ENCODE measurements around the gene TDRD10. TPM values are rescaled to one million over a fixed set of nuclear protein-coding genes. Genes with fewer than 3 reads are reported as not detected.

Gene TDRD10
- polyA plus RNA-seq, 2 of the 4 experiments (the other 2 are of a cell fraction) = 0.04 TPM; not detected in 1

- no peak overlapping the region for H3K4me2 ChIP-seq
- DNase-seq (ENCODE audit: low read depth in 1 of 2, low spot score in 1 of 2) = no peak
- peaks cover 10% of the 10 kb centered on the region; the same call in 2 of the 3 replicates for H3K4me1 ChIP-seq
- FAIRE-seq = no peak
- ATAC-seq = no peak
- WGBS (ENCODE audit: missing lambda C conversion rate) = 8% methylated on average over 1 of the region's 1 CpG
- CTCF ChIA-PET = interaction anchor here (0.8 to 5.3 kb wide), 23 partner anchors 9 to 518 kb away, joined by 3 to 79 read pairs (median 4); no protein-coding TSS in a partner anchor
- H3K9me3 ChIP-seq = no peaks in the 10 kb centered on the region
- POLR2A ChIA-PET = interaction anchor here (1.7 kb wide), 1 partner anchor 66 kb away, joined by 3 read pairs; no protein-coding TSS in a partner anchor
- no peak overlapping the region for H3K27ac ChIP-seq
- H3K4me3 ChIP-seq = no peak overlapping the region
- no peak for TF ChIP-seq PHF8 (IDR thresholded peaks at IDR 0.05; ENCODE audit: borderline replicate concordance, low read depth)
- no peak for TF ChIP-seq POLR2AphosphoS2 (conservative IDR thresholded peaks at IDR 0.05; ENCODE audit: low read length)
- TF ChIP-seq TFCP2L1 (CRISPR knock-in tag; IDR thresholded peaks at IDR 0.05) = no peak
- TF ChIP-seq BHLHE40 (IDR thresholded peaks at IDR 0.05; ENCODE audit: low read depth, low read length) = no peak
- no peak for TF ChIP-seq BCL3 (IDR thresholded peaks at IDR 0.05)
- TF ChIP-seq KDM1A (IDR thresholded peaks at IDR 0.05; ENCODE audit: low read depth) = no peak
- TF ChIP-seq ZFP36 (IDR thresholded peaks at IDR 0.05; ENCODE audit: borderline replicate concordance, partially characterized antibody) = no peak
- no peak for TF ChIP-seq ZC3H11A (IDR thresholded peaks at IDR 0.05)
These were observed 21.0 kb upstream of the TDRD10 start for GRCh38 chr1:154481053-154481452.

GRCh38 chr1:154483941-154484803 lies 17.8 kb upstream of the TDRD10 start:
- peak in 1 of 2 experiments; percentile 21; a peak in 2 of 6 replicates for ATAC-seq
- TF ChIP-seq MYC (IDR thresholded peaks at IDR 0.05; ENCODE audit: borderline replicate concordance, low read length) = no peak
- TF ChIP-seq TP53 (CRISPR knock-in tag; IDR thresholded peaks at IDR 0.05) = no peak
- TF ChIP-seq FOSB (CRISPR knock-in tag; IDR thresholded peaks at IDR 0.05) = no peak
- no peak for TF ChIP-seq BHLHE40 (IDR thresholded peaks at IDR 0.05; ENCODE audit: low read depth, low read length)
- TF ChIP-seq CBX2 (IDR thresholded peaks at IDR 0.05; ENCODE audit: borderline replicate concordance, low read depth) = no peak
- TF ChIP-seq CEBPB (IDR thresholded peaks at IDR 0.05) = 0 out of 4 replicates have a peak, but pooled peaks of 1 of the 2 experiments have one; percentile 21
- no peak for TF ChIP-seq EHF (CRISPR knock-in tag; IDR thresholded peaks at IDR 0.05)
- TF ChIP-seq FOSL2 (IDR thresholded peaks at IDR 0.05) = no peak
- TF ChIP-seq FOSL2 (CRISPR knock-in tag; IDR thresholded peaks at IDR 0.05) = peak; percentile 74
- TF ChIP-seq HEYL (CRISPR knock-in tag; IDR thresholded peaks at IDR 0.05) = no peak
- no peak for TF ChIP-seq NR3C1 (IDR thresholded peaks at IDR 0.05)

GRCh38 chr1:154485106-154485505 lies 16.9 kb upstream of the TDRD10 start:
- DNase-seq (ENCODE audit: low read depth in 1 of 2, low spot score in 1 of 2) = no peak
- no peak for FAIRE-seq
- Histone ChIP-seq H3K27ac (no peak overlapping the region; a peak in 1 of 6 replicates), H3K4me3 (no peak overlapping the region), H3K9me3 (no peaks in the 10 kb centered on the region), H3K4me1 (peaks cover 10% of the 10 kb centered on the region; the same call in 2 of the 3 replicates), H3K4me2 (no peak overlapping the region)
- ChIA-PET POLR2A (no interaction called here), CTCF (interaction anchor here (1.2 to 2.4 kb wide), 4 partner anchors 49 to 275 kb away, joined by 3 to 5 read pairs (median 4); no protein-coding TSS in a partner anchor)
- no peak for ATAC-seq
- 77% methylated on average over 5 of the region's 5 CpGs for WGBS (ENCODE audit: missing lambda C conversion rate)
- TF ChIP-seq NFE2L2 (conservative IDR thresholded peaks at IDR 0.05; ENCODE audit: low read length) = no peak
- no peak for TF ChIP-seq HDAC2 (IDR thresholded peaks at IDR 0.05)
- TF ChIP-seq, protein P1, sequence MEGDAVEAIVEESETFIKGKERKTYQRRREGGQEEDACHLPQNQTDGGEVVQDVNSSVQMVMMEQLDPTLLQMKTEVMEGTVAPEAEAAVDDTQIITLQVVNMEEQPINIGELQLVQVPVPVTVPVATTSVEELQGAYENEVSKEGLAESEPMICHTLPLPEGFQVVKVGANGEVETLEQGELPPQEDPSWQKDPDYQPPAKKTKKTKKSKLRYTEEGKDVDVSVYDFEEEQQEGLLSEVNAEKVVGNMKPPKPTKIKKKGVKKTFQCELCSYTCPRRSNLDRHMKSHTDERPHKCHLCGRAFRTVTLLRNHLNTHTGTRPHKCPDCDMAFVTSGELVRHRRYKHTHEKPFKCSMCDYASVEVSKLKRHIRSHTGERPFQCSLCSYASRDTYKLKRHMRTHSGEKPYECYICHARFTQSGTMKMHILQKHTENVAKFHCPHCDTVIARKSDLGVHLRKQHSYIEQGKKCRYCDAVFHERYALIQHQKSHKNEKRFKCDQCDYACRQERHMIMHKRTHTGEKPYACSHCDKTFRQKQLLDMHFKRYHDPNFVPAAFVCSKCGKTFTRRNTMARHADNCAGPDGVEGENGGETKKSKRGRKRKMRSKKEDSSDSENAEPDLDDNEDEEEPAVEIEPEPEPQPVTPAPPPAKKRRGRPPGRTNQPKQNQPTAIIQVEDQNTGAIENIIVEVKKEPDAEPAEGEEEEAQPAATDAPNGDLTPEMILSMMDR (IDR thresholded peaks at IDR 0.05) = no peak
- no peak for TF ChIP-seq E2F6 (IDR thresholded peaks at IDR 0.05; ENCODE audit: borderline replicate concordance, low read depth)
- TF ChIP-seq CBX2 (IDR thresholded peaks at IDR 0.05; ENCODE audit: borderline replicate concordance, low read depth) = no peak
- no peak for TF ChIP-seq JUN (IDR thresholded peaks at IDR 0.05)
- TF ChIP-seq FOSB (CRISPR knock-in tag; IDR thresholded peaks at IDR 0.05) = no peak
- no peak for TF ChIP-seq KDM1A (IDR thresholded peaks at IDR 0.05; ENCODE audit: low read depth)
- no peak for TF ChIP-seq BHLHE40 (IDR thresholded peaks at IDR 0.05; ENCODE audit: low read depth, low read length)
- TF ChIP-seq BCL3 (IDR thresholded peaks at IDR 0.05) = no peak
- TF ChIP-seq RFX5 (IDR thresholded peaks at IDR 0.05) = no peak
- TF ChIP-seq, protein P2, sequence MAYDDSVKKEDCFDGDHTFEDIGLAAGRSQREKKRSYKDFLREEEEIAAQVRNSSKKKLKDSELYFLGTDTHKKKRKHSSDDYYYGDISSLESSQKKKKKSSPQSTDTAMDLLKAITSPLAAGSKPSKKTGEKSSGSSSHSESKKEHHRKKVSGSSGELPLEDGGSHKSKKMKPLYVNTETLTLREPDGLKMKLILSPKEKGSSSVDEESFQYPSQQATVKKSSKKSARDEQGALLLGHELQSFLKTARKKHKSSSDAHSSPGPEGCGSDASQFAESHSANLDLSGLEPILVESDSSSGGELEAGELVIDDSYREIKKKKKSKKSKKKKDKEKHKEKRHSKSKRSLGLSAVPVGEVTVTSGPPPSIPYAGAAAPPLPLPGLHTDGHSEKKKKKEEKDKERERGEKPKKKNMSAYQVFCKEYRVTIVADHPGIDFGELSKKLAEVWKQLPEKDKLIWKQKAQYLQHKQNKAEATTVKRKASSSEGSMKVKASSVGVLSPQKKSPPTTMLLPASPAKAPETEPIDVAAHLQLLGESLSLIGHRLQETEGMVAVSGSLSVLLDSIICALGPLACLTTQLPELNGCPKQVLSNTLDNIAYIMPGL (CRISPR knock-in tag; IDR thresholded peaks at IDR 0.05; ENCODE audit: borderline replicate concordance) = no peak

More at GRCh38 chr1:154483941-154484803, 17.8 kb upstream of the TDRD10 start:
- Histone ChIP-seq H3K4me1 (peaks cover 10% of the 10 kb centered on the region; the same call in 2 of the 3 replicates), H3K4me3 (no peak overlapping the region), H3K9me3 (no peaks in the 10 kb centered on the region), H3K4me2 (no peak overlapping the region), H3K27ac (no peak overlapping the region; a peak in 1 of 6 replicates)
- peak in 1 of 2 experiments; percentile 30 for DNase-seq (ENCODE audit: low read depth in 1 of 2, low spot score in 1 of 2)
- no peak for FAIRE-seq
- POLR2A ChIA-PET = no interaction called here
- CTCF ChIA-PET = interaction anchor here (0.6 to 5.3 kb wide), 8 partner anchors 26 to 823 kb away, joined by 3 to 79 read pairs (median 4); no protein-coding TSS in a partner anchor
- WGBS (ENCODE audit: missing lambda C conversion rate) = 51% methylated on average over 14 of the region's 14 CpGs

Measured in A549 (cell line).